Measurements from ENCODE around the gene GPBP1L1. TPM values are rescaled to one million over a fixed set of nuclear protein-coding genes. Genes with fewer than 3 reads are reported as not detected.
A peak's percentile ranks its signal among the peaks of the same experiment; 100 is the strongest.

GPBP1L1 gene
- total and polyA plus RNA-seq, 2 of the 4 experiments (the other 2 are of a cell fraction), result 31.5 to 57.4 TPM

GRCh38 chr1:45654540-45655280 is 31.6 kb downstream of the GPBP1L1 start:
- ATAC-seq (ENCODE audit: low read depth) (peak; percentile 60), DNase-seq (peak; percentile 65)
- Histone ChIP-seq H4K8ac (ENCODE audit: low read depth in 2 of 2, low read length in 2 of 2) (no peak overlapping the region), H2BK20ac (ENCODE audit: low read depth, low read length) (no peak overlapping the region), H3K9me1 (ENCODE audit: insufficient read depth, low read length) (peaks cover 6% of the 10 kb centered on the region), H3K18ac (ENCODE audit: low read depth, low read length) (no peak overlapping the region), H3K9me3 (ENCODE audit: control insufficient read depth, insufficient read depth, low read length) (no peaks in the 10 kb centered on the region), H2BK15ac (ENCODE audit: low read depth, low read length) (no peak overlapping the region), H2BK5ac (ENCODE audit: low read depth, low read length, poor library complexity, severe bottlenecking) (no peak overlapping the region), H3K79me1 (ENCODE audit: low read depth in 1 of 2, low read length in 2 of 2) (peaks cover 31 to 55% of the 10 kb centered on the region in 2 experiments), H2AK5ac (ENCODE audit: low read depth, low read length) (no peak overlapping the region), H2AFZ (replicated peaks; ENCODE audit: low read length, poor library complexity) (no peak overlapping the region), H3K23ac (ENCODE audit: low read depth, low read length) (no peak overlapping the region), H4K5ac (ENCODE audit: low read depth, low read length) (no peak overlapping the region), H4K20me1 (ENCODE audit: insufficient read depth, low read length) (0 out of 2 replicates have a peak, but pooled peaks cover 7% of the 10 kb centered on the region), H2BK120ac (ENCODE audit: low read depth, low read length) (no peak overlapping the region), H4K91ac (ENCODE audit: insufficient read depth, low read depth, low read length) (no peak overlapping the region), H2AK9ac (replicated peaks; ENCODE audit: low read depth, low read length, poor library complexity) (no peak overlapping the region), H3K36me3 (ENCODE audit: control insufficient read depth, insufficient read depth, low read length) (peaks cover 59% of the 10 kb centered on the region), H3K4me1 (ENCODE audit: control insufficient read depth, insufficient read depth, low read length) (peaks cover 2% of the 10 kb centered on the region; the same call in 1 of the 2 replicates), H3K27me3 (ENCODE audit: control insufficient read depth, insufficient read depth, low read length) (no peaks in the 10 kb centered on the region), H3K9ac (ENCODE audit: low read depth, low read length) (no peak overlapping the region), H3K27ac (ENCODE audit: insufficient read depth, low read length) (peak overlapping the region; percentile 33; the same call in 1 of the 2 replicates), H3K4me2 (ENCODE audit: low read depth, low read length) (no peak overlapping the region), H3K56ac (ENCODE audit: extremely low read depth, insufficient read depth, low read length) (no peak overlapping the region), H3K4ac (ENCODE audit: low read depth, low read length) (no peak overlapping the region), H3K4me3 (ENCODE audit: insufficient read depth, low read depth, low read length) (no peak overlapping the region), H3K14ac (replicated peaks; ENCODE audit: low read depth, low read length) (no peak overlapping the region)
- TF ChIP-seq NFE2L2 (IDR thresholded peaks at IDR 0.05; ENCODE audit: low read depth, low read length), result no peak
- no peak for TF ChIP-seq MAZ (IDR thresholded peaks at IDR 0.05; ENCODE audit: borderline replicate concordance, low read depth, low read length)
- TF ChIP-seq RCOR1 (IDR thresholded peaks at IDR 0.05; ENCODE audit: insufficient replicate concordance, low read length), result no peak
- no peak for TF ChIP-seq CHD1 (IDR thresholded peaks at IDR 0.05; ENCODE audit: low read depth, low read length)
- TF ChIP-seq CTCF (conservative IDR thresholded peaks at IDR 0.05; ENCODE audit: low read depth, low read length), result no peak
- TF ChIP-seq FOS (IDR thresholded peaks at IDR 0.05; ENCODE audit: low read depth, low read length), result no peak
- TF ChIP-seq USF2 (IDR thresholded peaks at IDR 0.05; ENCODE audit: low read depth, low read length), result no peak
- no peak for TF ChIP-seq ELK1 (IDR thresholded peaks at IDR 0.05; ENCODE audit: borderline replicate concordance, low read depth, low read length)
- peak; percentile 95 for TF ChIP-seq CEBPB (IDR thresholded peaks at IDR 0.05; ENCODE audit: low read depth, low read length)
- WGBS, 2 experiments (ENCODE audit: extremely low coverage in 2 of 2, insufficient read length in 1 of 2), result no CpG with 5 or more reads among the region's 12 CpGs
- CTCF ChIA-PET, result interaction anchor here (0.8 kb wide), 1 partner anchor 569 kb away, joined by 3 read pairs; no protein-coding TSS in a partner anchor
- in situ Hi-C loops (cut with MboI; ENCODE audit: low sequenced_read_pairs), result no loop called here
- intact Hi-C loops (cut with micrococcal nuclease), result no loop called here
- POLR2A ChIA-PET (ENCODE audit: unreplicated experiment), result no interaction called here
- BruUV-seq (replicated peaks), result no TSS peak
- dilution Hi-C loops (cut with HindIII; ENCODE audit: low sequenced_read_pairs, unreplicated experiment), result no loop called here
